ENCODE data around the gene UBE3D.

The UBE3D gene

GRCh38 chr6:82954937-82955577, 110.6 kb downstream of the UBE3D start:
- no peak overlapping the region for H3K4me2 ChIP-seq (ENCODE audit: low read depth, low read length)

GRCh38 chr6:82954356-82954755, 111.3 kb downstream of the UBE3D start:
- no peak overlapping the region for H3K4me3 ChIP-seq (ENCODE audit: low read length)
- H3K79me2 ChIP-seq (ENCODE audit: low read length), result no peaks in the 10 kb centered on the region
- H4K20me1 ChIP-seq (ENCODE audit: insufficient read depth, low read length), result no peaks in the 10 kb centered on the region
- H3K9me2 ChIP-seq (replicated peaks; ENCODE audit: insufficient read depth, low read length), result no peaks in the 10 kb centered on the region
- no peak overlapping the region for H3K27ac ChIP-seq (ENCODE audit: low read length)
- no peak overlapping the region for H3K9ac ChIP-seq (ENCODE audit: low read length)
- no peaks in the 10 kb centered on the region for H3K4me1 ChIP-seq (ENCODE audit: low read length)
- H3K36me3 ChIP-seq (replicated peaks; ENCODE audit: insufficient read depth, low read length), result no peaks in the 10 kb centered on the region
- TF ChIP-seq EZH2phosphoT487 (IDR thresholded peaks at IDR 0.05; ENCODE audit: low read length) (no peak), EZH2 (optimal IDR thresholded peaks at IDR 0.05; ENCODE audit: low read depth, low read length) (no peak), CTCF (IDR thresholded peaks at IDR 0.05; ENCODE audit: low read length) (no peak)
- no peaks in the 10 kb centered on the region for H3K27me3 ChIP-seq (replicated peaks; ENCODE audit: insufficient read depth, low read length)
- H2AFZ ChIP-seq (ENCODE audit: low read length), result no peak overlapping the region
- H3F3A ChIP-seq (ENCODE audit: insufficient read depth, low read length), result no peaks in the 10 kb centered on the region
- H3K9me3 ChIP-seq (replicated peaks; ENCODE audit: insufficient read depth, low read length), result no peaks in the 10 kb centered on the region
- no peak overlapping the region for H3K4me2 ChIP-seq (ENCODE audit: low read depth, low read length)
- DNase-seq, result no peak

More at GRCh38 chr6:82954937-82955577, 110.6 kb downstream of the UBE3D start:
- DNase-seq, result no peak
- H3K36me3 ChIP-seq (replicated peaks; ENCODE audit: insufficient read depth, low read length), result no peaks in the 10 kb centered on the region
- H3K4me3 ChIP-seq (ENCODE audit: low read length), result no peak overlapping the region
- H3K79me2 ChIP-seq (ENCODE audit: low read length), result no peaks in the 10 kb centered on the region
- no peak for TF ChIP-seq EZH2phosphoT487 (IDR thresholded peaks at IDR 0.05; ENCODE audit: low read length)
- no peak for TF ChIP-seq EZH2 (optimal IDR thresholded peaks at IDR 0.05; ENCODE audit: low read depth, low read length)
- TF ChIP-seq CTCF (IDR thresholded peaks at IDR 0.05; ENCODE audit: low read length), result no peak
- H3K27ac ChIP-seq (ENCODE audit: low read length), result no peak overlapping the region
- no peaks in the 10 kb centered on the region for H3K9me3 ChIP-seq (replicated peaks; ENCODE audit: insufficient read depth, low read length)
- H3F3A ChIP-seq (ENCODE audit: insufficient read depth, low read length), result no peaks in the 10 kb centered on the region
- H2AFZ ChIP-seq (ENCODE audit: low read length), result no peak overlapping the region
- no peaks in the 10 kb centered on the region for H3K9me2 ChIP-seq (replicated peaks; ENCODE audit: insufficient read depth, low read length)
- H3K9ac ChIP-seq (ENCODE audit: low read length), result no peak overlapping the region
- H3K4me1 ChIP-seq (ENCODE audit: low read length), result no peaks in the 10 kb centered on the region
- H3K27me3 ChIP-seq (replicated peaks; ENCODE audit: insufficient read depth, low read length), result no peaks in the 10 kb centered on the region
- no peaks in the 10 kb centered on the region for H4K20me1 ChIP-seq (ENCODE audit: insufficient read depth, low read length)

GRCh38 chr6:82953871-82954270, 111.8 kb downstream of the UBE3D start:
- Histone ChIP-seq H3K27me3 (replicated peaks; ENCODE audit: insufficient read depth, low read length) (no peaks in the 10 kb centered on the region), H3F3A (ENCODE audit: insufficient read depth, low read length) (no peaks in the 10 kb centered on the region), H3K27ac (ENCODE audit: low read length) (no peak overlapping the region), H4K20me1 (ENCODE audit: insufficient read depth, low read length) (no peaks in the 10 kb centered on the region), H3K4me2 (ENCODE audit: low read depth, low read length) (no peak overlapping the region), H3K4me1 (ENCODE audit: low read length) (no peaks in the 10 kb centered on the region), H3K79me2 (ENCODE audit: low read length) (no peaks in the 10 kb centered on the region), H3K9me2 (replicated peaks; ENCODE audit: insufficient read depth, low read length) (no peaks in the 10 kb centered on the region), H3K4me3 (ENCODE audit: low read length) (no peak overlapping the region), H3K36me3 (replicated peaks; ENCODE audit: insufficient read depth, low read length) (no peaks in the 10 kb centered on the region), H3K9ac (ENCODE audit: low read length) (no peak overlapping the region), H3K9me3 (replicated peaks; ENCODE audit: insufficient read depth, low read length) (no peaks in the 10 kb centered on the region), H2AFZ (ENCODE audit: low read length) (no peak overlapping the region)
- no peak for TF ChIP-seq EZH2 (optimal IDR thresholded peaks at IDR 0.05; ENCODE audit: low read depth, low read length)
- TF ChIP-seq CTCF (IDR thresholded peaks at IDR 0.05; ENCODE audit: low read length), result no peak
- TF ChIP-seq EZH2phosphoT487 (IDR thresholded peaks at IDR 0.05; ENCODE audit: low read length), result no peak
- no peak for DNase-seq
